ENCODE data around the gene CABLES1.
"Not testable (repeated sequence)": the region's sequence is repeated elsewhere in the genome, so short reads cannot be mapped to it uniquely, and the experiment has no call there.

CABLES1 gene

DNA sequence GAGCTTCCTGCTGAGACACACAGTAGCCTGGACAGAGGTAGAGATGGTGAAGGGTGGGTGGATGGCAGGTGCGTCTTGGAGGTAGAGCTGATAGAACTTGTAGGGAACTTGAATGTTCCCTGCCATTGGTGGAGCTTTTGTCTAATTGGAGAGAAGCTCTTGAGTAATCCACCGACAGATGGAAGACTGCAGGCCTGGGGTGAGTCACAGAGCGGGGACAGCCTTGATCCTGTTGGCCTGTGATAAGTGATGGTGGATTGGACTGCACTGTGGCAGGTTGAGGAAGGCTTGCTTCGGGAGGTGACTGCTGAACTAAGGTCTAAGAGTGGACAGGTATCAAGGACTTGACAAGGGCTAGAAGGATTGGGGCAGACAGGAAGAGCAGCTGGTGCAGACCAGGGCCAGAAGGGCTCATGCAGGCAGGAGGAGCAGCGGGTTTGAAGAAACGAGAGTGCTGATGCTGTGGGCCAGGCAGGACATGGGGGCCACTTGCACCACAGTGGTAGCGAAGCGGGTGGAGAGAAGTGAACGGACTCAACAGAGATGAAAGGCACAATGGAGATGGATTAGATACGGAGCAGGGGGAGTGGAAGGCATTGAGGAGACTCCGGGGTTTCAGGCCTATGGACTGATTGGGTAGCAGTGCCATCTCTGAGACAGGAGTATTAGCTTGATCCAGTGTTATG, 16.3 kb downstream of the CABLES1 start:
- TF ChIP-seq EZH2 (IDR thresholded peaks at IDR 0.05) (no peak), POLR2AphosphoS5 (IDR thresholded peaks at IDR 0.05; ENCODE audit: borderline replicate concordance, low read depth, low read length) (no peak), FOXP2 (optimal IDR thresholded peaks at IDR 0.05; ENCODE audit: control extremely low read depth, extremely low read length, insufficient read depth) (no peak)
- Histone ChIP-seq H3K27ac (no peak overlapping the region), H3K4me3 (no peak overlapping the region), H3K9ac (ENCODE audit: insufficient read length) (no peak overlapping the region), H3K36me3 (ENCODE audit: insufficient read depth, low read length) (no peaks in the 10 kb centered on the region), H3K9me3 (ENCODE audit: low read depth, low read length) (no peaks in the 10 kb centered on the region)
- no peak for DNase-seq (ENCODE audit: low read depth, low spot score)

DNA sequence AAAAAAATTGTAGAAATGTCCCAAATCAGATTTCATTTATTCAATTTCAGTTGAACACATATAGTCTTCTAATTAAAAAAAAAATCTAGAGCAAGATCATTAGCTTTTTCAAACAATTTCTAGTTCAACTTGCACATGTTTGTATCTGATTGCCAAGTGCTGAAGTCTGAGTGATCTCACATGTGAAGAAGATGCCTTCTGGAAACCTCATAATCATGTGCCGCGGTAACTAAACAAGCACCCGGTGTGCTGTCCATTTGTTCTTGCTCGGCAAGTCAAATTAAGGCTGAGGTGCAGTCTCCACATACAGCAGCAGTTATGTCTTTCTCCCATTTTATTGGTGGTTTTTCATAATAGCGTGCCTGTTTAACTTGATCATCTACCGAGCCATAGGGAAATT, 18.7 kb downstream of the CABLES1 start:
- Histone ChIP-seq H3K36me3 (ENCODE audit: insufficient read depth, low read length) (no peaks in the 10 kb centered on the region), H3K9me3 (ENCODE audit: low read depth, low read length) (no peaks in the 10 kb centered on the region), H3K27ac (no peak overlapping the region), H3K9ac (ENCODE audit: insufficient read length) (no peak overlapping the region), H3K4me3 (no peak overlapping the region)
- no peak for DNase-seq (ENCODE audit: low read depth, low spot score)
- TF ChIP-seq EZH2 (IDR thresholded peaks at IDR 0.05) (no peak), POLR2AphosphoS5 (IDR thresholded peaks at IDR 0.05; ENCODE audit: borderline replicate concordance, low read depth, low read length) (no peak), FOXP2 (optimal IDR thresholded peaks at IDR 0.05; ENCODE audit: control extremely low read depth, extremely low read length, insufficient read depth) (no peak)

DNA sequence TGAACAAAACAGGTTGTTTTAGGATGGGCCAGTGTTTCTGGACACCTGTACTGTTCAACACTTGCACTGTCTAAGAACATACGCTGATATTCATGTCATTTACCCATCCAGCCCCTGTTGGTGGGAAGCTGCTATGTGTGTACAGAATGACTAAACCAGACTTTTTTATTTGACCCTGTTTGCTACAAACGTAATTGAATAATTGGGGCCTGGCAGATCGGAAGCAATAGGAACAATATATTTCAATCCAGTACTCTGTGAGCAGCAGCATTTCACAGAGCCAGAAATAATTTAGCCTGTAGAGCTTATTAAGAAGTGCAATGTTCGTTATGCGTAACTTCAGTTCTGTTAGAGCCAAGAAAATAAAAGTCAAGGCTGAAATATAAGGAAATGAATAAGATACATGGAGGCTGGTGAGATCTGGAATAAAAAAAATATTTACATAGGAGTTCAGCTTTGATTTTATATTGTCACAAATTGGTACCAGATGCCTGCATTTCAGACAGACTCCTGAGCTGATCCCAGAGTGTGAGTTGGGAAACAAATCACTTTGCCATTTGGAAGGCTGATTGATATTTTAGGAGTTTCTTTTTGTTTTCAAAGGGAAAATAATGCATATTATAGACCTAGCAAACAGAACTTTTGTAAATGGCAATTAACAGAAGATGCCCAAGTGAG, 19.7 kb downstream of the CABLES1 start:
- Histone ChIP-seq H3K9me3 (ENCODE audit: low read depth, low read length) (no peaks in the 10 kb centered on the region), H3K4me3 (peak overlapping the region; percentile 69), H3K9ac (ENCODE audit: insufficient read length) (peak overlapping the region; percentile 48), H3K36me3 (ENCODE audit: insufficient read depth, low read length) (no peaks in the 10 kb centered on the region), H3K27ac (peak overlapping the region; percentile 88)
- no peak for TF ChIP-seq EZH2 (IDR thresholded peaks at IDR 0.05)
- TF ChIP-seq FOXP2 (optimal IDR thresholded peaks at IDR 0.05; ENCODE audit: control extremely low read depth, extremely low read length, insufficient read depth), result no peak
- no peak for TF ChIP-seq POLR2AphosphoS5 (IDR thresholded peaks at IDR 0.05; ENCODE audit: borderline replicate concordance, low read depth, low read length)
- peak; percentile 44 for DNase-seq (ENCODE audit: low read depth, low spot score)

DNA sequence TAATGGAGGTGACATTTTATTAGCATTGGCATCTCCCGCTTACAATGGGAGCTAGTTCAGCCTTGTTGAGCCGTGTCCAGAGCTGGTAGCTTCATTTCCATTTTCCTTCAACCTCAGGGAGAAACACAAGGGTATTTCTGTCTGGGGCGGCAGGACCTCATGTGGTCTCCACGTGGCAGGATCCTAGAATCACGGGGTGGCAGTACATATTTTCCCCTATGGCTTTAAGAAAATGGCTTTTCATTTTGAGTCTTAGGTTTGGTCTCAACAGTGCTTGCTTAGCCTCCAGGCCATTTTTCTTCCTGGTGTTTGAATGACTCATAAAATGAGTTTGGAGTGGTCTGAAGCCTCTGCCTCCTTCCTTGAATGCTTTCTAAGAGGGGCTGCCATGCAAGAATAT, 20.3 kb downstream of the CABLES1 start:
- peak overlapping the region; percentile 48 for H3K9ac ChIP-seq (ENCODE audit: insufficient read length)
- no peaks in the 10 kb centered on the region for H3K9me3 ChIP-seq (ENCODE audit: low read depth, low read length)
- no peak for DNase-seq (ENCODE audit: low read depth, low spot score)
- H3K27ac ChIP-seq, result peak overlapping the region; percentile 88
- TF ChIP-seq POLR2AphosphoS5 (IDR thresholded peaks at IDR 0.05; ENCODE audit: borderline replicate concordance, low read depth, low read length) (no peak), EZH2 (IDR thresholded peaks at IDR 0.05) (no peak), FOXP2 (optimal IDR thresholded peaks at IDR 0.05; ENCODE audit: control extremely low read depth, extremely low read length, insufficient read depth) (no peak)
- H3K36me3 ChIP-seq (ENCODE audit: insufficient read depth, low read length), result no peaks in the 10 kb centered on the region
- peak overlapping the region; percentile 69 for H3K4me3 ChIP-seq

DNA sequence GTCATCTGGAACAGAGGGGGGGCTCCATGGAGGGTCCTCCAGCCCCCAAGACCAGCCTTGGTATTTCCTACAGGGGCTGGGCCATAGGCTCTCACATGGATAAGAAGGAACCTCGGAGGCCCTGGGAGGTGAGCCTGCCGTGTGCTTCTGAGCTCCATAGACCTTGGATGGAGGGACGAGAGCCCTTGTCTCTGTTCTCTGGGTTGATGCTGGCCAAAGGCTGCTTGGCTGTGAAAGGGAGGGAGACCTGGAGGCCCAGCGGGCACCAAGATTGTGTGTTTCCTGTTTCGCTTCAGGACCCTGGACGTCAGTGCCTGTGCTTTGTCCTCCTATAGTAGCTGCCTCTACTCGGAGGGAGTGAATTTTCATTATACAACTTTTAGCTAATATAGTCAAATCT, 20.8 kb downstream of the CABLES1 start:
- no peak for DNase-seq (ENCODE audit: low read depth, low spot score)
- TF ChIP-seq EZH2 (IDR thresholded peaks at IDR 0.05) (no peak), FOXP2 (optimal IDR thresholded peaks at IDR 0.05; ENCODE audit: control extremely low read depth, extremely low read length, insufficient read depth) (no peak), POLR2AphosphoS5 (IDR thresholded peaks at IDR 0.05; ENCODE audit: borderline replicate concordance, low read depth, low read length) (no peak)
- no peak overlapping the region for H3K9ac ChIP-seq (ENCODE audit: insufficient read length)
- H3K36me3 ChIP-seq (ENCODE audit: insufficient read depth, low read length), result no peaks in the 10 kb centered on the region
- H3K4me3 ChIP-seq, result no peak overlapping the region; the same call in 1 of the 2 replicates
- no peak overlapping the region; the same call in 1 of the 2 replicates for H3K27ac ChIP-seq
- H3K9me3 ChIP-seq (ENCODE audit: low read depth, low read length), result no peaks in the 10 kb centered on the region

GRCh38 chr18:23158058-23158457, 22.8 kb downstream of the CABLES1 start:
- Histone ChIP-seq H3K9me3 (ENCODE audit: low read depth, low read length) (no peaks in the 10 kb centered on the region), H3K9ac (ENCODE audit: insufficient read length) (no peak overlapping the region), H3K36me3 (ENCODE audit: insufficient read depth, low read length) (no peaks in the 10 kb centered on the region), H3K27ac (no peak overlapping the region), H3K4me3 (no peak overlapping the region)
- no peak for DNase-seq (ENCODE audit: low read depth, low spot score)
- TF ChIP-seq FOXP2 (optimal IDR thresholded peaks at IDR 0.05; ENCODE audit: control extremely low read depth, extremely low read length, insufficient read depth), result no peak
- no peak for TF ChIP-seq EZH2 (IDR thresholded peaks at IDR 0.05)
- no peak for TF ChIP-seq POLR2AphosphoS5 (IDR thresholded peaks at IDR 0.05; ENCODE audit: borderline replicate concordance, low read depth, low read length)

DNA sequence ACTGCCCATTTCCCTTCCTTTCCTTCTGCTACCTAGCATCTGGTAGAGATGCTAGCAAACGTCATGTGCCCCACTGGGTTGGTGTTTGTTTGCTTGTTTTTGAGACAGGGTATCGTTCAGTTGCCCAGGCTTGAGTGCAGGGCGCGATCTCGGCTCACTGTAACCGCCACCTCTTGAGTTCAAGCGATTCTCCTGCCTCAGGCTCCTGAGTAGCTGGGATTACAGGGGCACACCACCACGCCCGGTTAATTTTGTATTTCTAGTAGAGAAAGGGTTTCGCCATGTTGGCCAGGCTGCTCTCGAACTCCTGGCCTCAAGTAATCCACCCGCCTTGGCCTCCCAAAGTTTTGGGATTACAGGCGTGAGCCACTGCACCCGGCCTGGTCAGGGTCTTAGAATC, 23.6 kb downstream of the CABLES1 start:
- H3K9ac ChIP-seq (ENCODE audit: insufficient read length), result peak overlapping the region; percentile 55
- DNase-seq (ENCODE audit: low read depth, low spot score); H3K36me3 ChIP-seq (ENCODE audit: insufficient read depth, low read length); H3K9me3 ChIP-seq (ENCODE audit: low read depth, low read length): not testable (repeated sequence)
- H3K27ac ChIP-seq, result peak overlapping the region; percentile 88; the same call in 1 of the 2 replicates
- peak overlapping the region; percentile 62 for H3K4me3 ChIP-seq

DNA sequence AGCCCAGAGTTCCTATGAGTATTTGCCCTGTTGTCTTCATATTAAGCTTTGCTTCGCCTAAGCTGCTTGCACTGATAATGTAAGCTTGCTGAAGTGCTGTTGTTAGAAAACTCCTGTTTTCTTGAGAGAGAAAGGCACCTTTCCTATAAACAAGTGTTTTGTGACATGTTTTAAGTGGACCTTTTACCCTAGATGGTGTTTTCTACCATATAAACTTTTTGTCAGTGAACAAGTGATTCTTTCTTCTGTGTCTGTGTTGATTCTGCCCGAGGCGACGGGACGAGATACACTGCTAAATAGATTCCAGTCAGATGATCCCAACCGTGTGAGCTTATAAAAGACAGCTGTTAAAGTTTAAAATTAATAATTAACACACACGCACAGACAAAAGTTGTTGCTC, 24.1 kb downstream of the CABLES1 start:
- no peak for DNase-seq (ENCODE audit: low read depth, low spot score)
- Histone ChIP-seq H3K9me3 (ENCODE audit: low read depth, low read length) (no peaks in the 10 kb centered on the region), H3K36me3 (ENCODE audit: insufficient read depth, low read length) (no peaks in the 10 kb centered on the region), H3K9ac (ENCODE audit: insufficient read length) (peak overlapping the region; percentile 55), H3K27ac (peak overlapping the region; percentile 88), H3K4me3 (peak overlapping the region; percentile 62)
- TF ChIP-seq EZH2 (IDR thresholded peaks at IDR 0.05), result no peak
- no peak for TF ChIP-seq POLR2AphosphoS5 (IDR thresholded peaks at IDR 0.05; ENCODE audit: borderline replicate concordance, low read depth, low read length)
- no peak for TF ChIP-seq FOXP2 (optimal IDR thresholded peaks at IDR 0.05; ENCODE audit: control extremely low read depth, extremely low read length, insufficient read depth)

Data from SK-N-MC (cell line).